DOHH2 (cell line): ENCODE data around the gene KIF5B.

Experiments used
- H3F3A ChIP-seq: fragments of 200-600 bp; sonication (generic), shearing (Covaris generic); 2 replicates; pipeline ENCODE4 v1.6.0; 2016; ENCODE audit warnings: antibody characterized with exemption, mild to moderate bottlenecking; ENCODE audit not compliant: control insufficient read depth, insufficient read depth
- H3K27ac ChIP-seq: fragments of 200-600 bp; sonication (generic); 2 replicates; pipeline ENCODE4 v1.5.1; 2014; ENCODE audit warnings: low read depth, mild to moderate bottlenecking, low read length, moderate library complexity
- H3K27me3 ChIP-seq: fragments of 200-600 bp; sonication (generic); 2 replicates; pipeline ENCODE4 v1.6.1; 2014; ENCODE audit warnings: mild to moderate bottlenecking, low read length, mixed read lengths; ENCODE audit not compliant: control insufficient read depth
- H3K36me3 ChIP-seq: fragments of 200-600 bp; sonication (generic); 2 replicates; pipeline ENCODE4 v1.6.1; 2014; ENCODE audit warnings: mild to moderate bottlenecking, low read length, moderate library complexity, mixed read lengths; ENCODE audit not compliant: control insufficient read depth
- H3K4me1 ChIP-seq: fragments of 200-600 bp; sonication (generic); 2 replicates; pipeline ENCODE4 v1.6.1; 2014; ENCODE audit warnings: mild to moderate bottlenecking, low read length, mixed read lengths; ENCODE audit not compliant: control insufficient read depth
- H3K4me2 ChIP-seq: fragments of 200-600 bp; sonication (generic); 2 replicates; pipeline ENCODE4 v1.6.0; 2014; ENCODE audit warnings: mild to moderate bottlenecking, low read length, moderate library complexity
- H3K4me3 ChIP-seq: fragments of 200-600 bp; sonication (generic); 2 replicates; pipeline ENCODE4 v1.5.1; 2014; ENCODE audit warnings: mild to moderate bottlenecking, low read length, mixed read lengths
- H3K79me2 ChIP-seq: fragments of 200-600 bp; sonication (generic); 2 replicates; pipeline ENCODE4 v1.6.1; 2014; ENCODE audit warnings: mild to moderate bottlenecking, low read length, mixed read lengths; ENCODE audit not compliant: control insufficient read depth
- H3K9me2 ChIP-seq: fragments of 200-600 bp; sonication (generic); replicated peaks from 2 replicates; pipeline ENCODE4 v1.6.1; 2014; ENCODE audit warnings: mild to moderate bottlenecking, low read length, mixed read lengths; ENCODE audit not compliant: control insufficient read depth
- H3K9me3 ChIP-seq: fragments of 200-600 bp; sonication (generic); 2 replicates; pipeline ENCODE4 v1.6.1; 2014; ENCODE audit warnings: antibody characterized with exemption, low read length, mixed read lengths; ENCODE audit not compliant: control insufficient read depth, insufficient read depth
- H4K20me1 ChIP-seq: fragments of 200-600 bp; sonication (generic); 2 replicates; pipeline ENCODE4 v1.6.0; 2014; ENCODE audit warnings: low read depth, mild to moderate bottlenecking, antibody characterized with exemption, low read length, moderate library complexity; ENCODE audit not compliant: control insufficient read depth, insufficient read depth
- CTCF ChIP-seq: fragments of 200-600 bp; sonication (generic); IDR thresholded peaks from one replicate; pipeline ENCODE4 v1.5.1; 2014; ENCODE audit warnings: antibody characterized with exemption, mild to moderate bottlenecking, low read depth, low read length; ENCODE audit not compliant: poor library complexity, severe bottlenecking
- EZH2phosphoT487 ChIP-seq: fragments of 200-600 bp; sonication (generic); IDR thresholded peaks from 2 replicates; pipeline ENCODE4 v1.6.1; 2017; ENCODE audit warnings: borderline replicate concordance, mild to moderate bottlenecking, antibody characterized with exemption, low read length, moderate library complexity, mixed read lengths

KIF5B gene

GRCh38 chr10:32065856-32066255 is 9.6 kb upstream of the KIF5B start:
- H3K79me2 ChIP-seq = no peaks in the 10 kb centered on the region

DNA sequence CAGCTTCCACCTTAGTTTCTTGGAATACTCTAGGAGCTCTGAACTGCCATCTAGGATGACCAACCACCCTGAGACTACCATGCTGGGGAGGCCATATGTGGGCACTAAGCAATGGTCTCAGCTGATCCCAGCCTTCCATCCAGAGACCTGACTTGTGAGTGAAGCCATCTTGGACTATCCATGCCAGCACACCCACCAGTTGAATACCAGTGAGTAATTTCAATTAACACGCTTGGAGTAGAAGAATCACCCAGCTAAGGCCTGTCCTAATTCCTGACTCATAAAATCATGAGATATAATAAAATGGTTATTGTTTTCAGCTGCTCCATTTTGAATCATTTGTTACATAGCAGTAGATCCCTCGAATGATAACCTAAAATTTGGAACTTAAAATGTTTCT is 5.2 kb upstream of the KIF5B start:
- H3F3A ChIP-seq = no peaks in the 10 kb centered on the region
- H4K20me1 ChIP-seq = no peaks in the 10 kb centered on the region
- H3K9me3 ChIP-seq = no peaks in the 10 kb centered on the region
- H3K4me1 ChIP-seq = peaks cover 8% of the 10 kb centered on the region
- no peaks in the 10 kb centered on the region for H3K79me2 ChIP-seq
- TF ChIP-seq CTCF (no peak), EZH2phosphoT487 (no peak)
- no peak overlapping the region for H3K4me3 ChIP-seq
- no peaks in the 10 kb centered on the region for H3K27me3 ChIP-seq
- no peak overlapping the region for H3K27ac ChIP-seq
- H3K36me3 ChIP-seq = no peaks in the 10 kb centered on the region
- no peaks in the 10 kb centered on the region for H3K9me2 ChIP-seq
- no peak overlapping the region for H3K4me2 ChIP-seq

More at GRCh38 chr10:32065856-32066255, 9.6 kb upstream of the KIF5B start:
- H3K27me3 ChIP-seq = no peaks in the 10 kb centered on the region
- no peaks in the 10 kb centered on the region for H3K9me3 ChIP-seq
- H3K4me1 ChIP-seq = no peaks in the 10 kb centered on the region
- no peaks in the 10 kb centered on the region for H3K36me3 ChIP-seq
- H3K4me3 ChIP-seq = no peak overlapping the region
- no peaks in the 10 kb centered on the region for H3K9me2 ChIP-seq
- TF ChIP-seq CTCF (no peak), EZH2phosphoT487 (no peak)
- no peaks in the 10 kb centered on the region for H3F3A ChIP-seq
- no peaks in the 10 kb centered on the region for H4K20me1 ChIP-seq
- H3K27ac ChIP-seq = no peak overlapping the region
- H3K4me2 ChIP-seq = no peak overlapping the region

GRCh38 chr10:32060347-32060746 is 4.1 kb upstream of the KIF5B start:
- TF ChIP-seq EZH2phosphoT487 = no peak
- no peak for TF ChIP-seq CTCF
- Histone ChIP-seq H3K27ac (no peak overlapping the region), H3K27me3 (no peaks in the 10 kb centered on the region), H3K36me3 (peaks cover 5% of the 10 kb centered on the region), H3K4me2 (no peak overlapping the region), H4K20me1 (peaks cover 1% of the 10 kb centered on the region; the same call in 1 of the 2 replicates), H3K9me3 (no peaks in the 10 kb centered on the region), H3K4me1 (peaks cover 8% of the 10 kb centered on the region), H3K9me2 (no peaks in the 10 kb centered on the region), H3K79me2 (peaks cover 9% of the 10 kb centered on the region), H3K4me3 (no peak overlapping the region), H3F3A (no peaks in the 10 kb centered on the region)

GRCh38 chr10:32059472-32059871 is 3.2 kb upstream of the KIF5B start:
- Histone ChIP-seq H3K4me3 (no peak overlapping the region), H4K20me1 (peaks cover 10% of the 10 kb centered on the region; the same call in 1 of the 2 replicates), H3K4me2 (no peak overlapping the region), H3F3A (no peaks in the 10 kb centered on the region), H3K27ac (no peak overlapping the region), H3K9me2 (no peaks in the 10 kb centered on the region), H3K27me3 (no peaks in the 10 kb centered on the region), H3K79me2 (peaks cover 17% of the 10 kb centered on the region), H3K4me1 (peaks cover 10% of the 10 kb centered on the region), H3K9me3 (no peaks in the 10 kb centered on the region), H3K36me3 (peaks cover 14% of the 10 kb centered on the region)
- TF ChIP-seq CTCF (no peak), EZH2phosphoT487 (no peak)
